Measurements from ENCODE around the gene CATSPERB. TPM values are rescaled to one million over a fixed set of nuclear protein-coding genes. Genes with fewer than 3 reads are reported as not detected.
"Not testable (repeated sequence)": the region's sequence is repeated elsewhere in the genome, so short reads cannot be mapped to it uniquely, and the experiment has no call there.

CATSPERB gene
- total and polyA plus RNA-seq, 2 donors: 0.30 to 3.6 TPM

- Histone ChIP-seq H3K4me3 (ENCODE audit: low read depth, low read length) (no peak overlapping the region), H3K27ac (ENCODE audit: low read depth) (no peak overlapping the region), H3K36me3 (ENCODE audit: insufficient read depth) (no peaks in the 10 kb centered on the region), H3K4me1 (ENCODE audit: insufficient read depth) (no peaks in the 10 kb centered on the region)
- DNase-seq (ENCODE audit: extremely low spot score): no peak
Observed at GRCh38 chr14:91573528-91573893, 158.4 kb downstream of the CATSPERB start.

- H3K4me3 ChIP-seq (ENCODE audit: low read depth, low read length): no peak overlapping the region
- DNase-seq (ENCODE audit: extremely low spot score): no peak
- 28% methylated on average over 1 of the region's 1 CpG for WGBS
- no peak overlapping the region for H3K27ac ChIP-seq (ENCODE audit: low read depth)
- no peaks in the 10 kb centered on the region for H3K36me3 ChIP-seq (ENCODE audit: insufficient read depth)
- H3K4me1 ChIP-seq (ENCODE audit: insufficient read depth): no peaks in the 10 kb centered on the region
Observed at GRCh38 chr14:91570021-91570420, 161.9 kb downstream of the CATSPERB start.

- Histone ChIP-seq H3K4me1 (ENCODE audit: insufficient read depth) (no peaks in the 10 kb centered on the region), H3K27ac (ENCODE audit: low read depth) (no peak overlapping the region), H3K4me3 (ENCODE audit: low read depth, low read length) (no peak overlapping the region), H3K36me3 (ENCODE audit: insufficient read depth) (no peaks in the 10 kb centered on the region)
- DNase-seq (ENCODE audit: extremely low spot score): no peak
Observed at GRCh38 chr14:91569301-91569700, 162.6 kb downstream of the CATSPERB start.

GRCh38 chr14:91568626-91569025, 163.3 kb downstream of the CATSPERB start:
- no peaks in the 10 kb centered on the region for H3K36me3 ChIP-seq (ENCODE audit: insufficient read depth)
- 85% methylated on average over 4 of the region's 4 CpGs for WGBS
- H3K4me1 ChIP-seq (ENCODE audit: insufficient read depth): no peaks in the 10 kb centered on the region
- no peak for DNase-seq (ENCODE audit: extremely low spot score)
- no peak overlapping the region for H3K4me3 ChIP-seq (ENCODE audit: low read depth, low read length)
- no peak overlapping the region for H3K27ac ChIP-seq (ENCODE audit: low read depth)

- not testable (repeated sequence) for DNase-seq (ENCODE audit: extremely low spot score); H3K4me3 ChIP-seq (ENCODE audit: low read depth, low read length); H3K27ac ChIP-seq (ENCODE audit: low read depth); H3K4me1 ChIP-seq (ENCODE audit: insufficient read depth); H3K36me3 ChIP-seq (ENCODE audit: insufficient read depth)
- WGBS: 75% methylated on average over 4 of the region's 4 CpGs
Observed at GRCh38 chr14:91567827-91568226, 164.1 kb downstream of the CATSPERB start.

- no peak overlapping the region for H3K27ac ChIP-seq (ENCODE audit: low read depth)
- 73% methylated on average over 2 of the region's 2 CpGs for WGBS
- DNase-seq (ENCODE audit: extremely low spot score): no peak
Observed at GRCh38 chr14:91555531-91555930, 176.4 kb downstream of the CATSPERB start.

GRCh38 chr14:91554535-91555332, 177.2 kb downstream of the CATSPERB start:
- H3K27ac ChIP-seq (ENCODE audit: low read depth): no peak overlapping the region
- DNase-seq (ENCODE audit: extremely low spot score): no peak
- H3K4me1 ChIP-seq (ENCODE audit: insufficient read depth): no peaks in the 10 kb centered on the region
- WGBS: 73% methylated on average over 11 of the region's 11 CpGs
- no peak overlapping the region for H3K4me3 ChIP-seq (ENCODE audit: low read depth, low read length)
- no peaks in the 10 kb centered on the region for H3K36me3 ChIP-seq (ENCODE audit: insufficient read depth)

More at GRCh38 chr14:91555531-91555930, 176.4 kb downstream of the CATSPERB start:
- no peak overlapping the region for H3K4me3 ChIP-seq (ENCODE audit: low read depth, low read length)
- no peaks in the 10 kb centered on the region for H3K36me3 ChIP-seq (ENCODE audit: insufficient read depth)
- H3K4me1 ChIP-seq (ENCODE audit: insufficient read depth): no peaks in the 10 kb centered on the region

- Histone ChIP-seq H3K27ac (ENCODE audit: low read depth) (no peak overlapping the region), H3K36me3 (ENCODE audit: insufficient read depth) (no peaks in the 10 kb centered on the region), H3K4me1 (ENCODE audit: insufficient read depth) (no peaks in the 10 kb centered on the region), H3K4me3 (ENCODE audit: low read depth, low read length) (no peak overlapping the region)
- WGBS: 89% methylated on average over 3 of the region's 3 CpGs
- no peak for DNase-seq (ENCODE audit: extremely low spot score)
Observed at GRCh38 chr14:91548108-91548507, 183.8 kb downstream of the CATSPERB start.

- Histone ChIP-seq H3K4me1 (ENCODE audit: insufficient read depth) (no peaks in the 10 kb centered on the region), H3K4me3 (ENCODE audit: low read depth, low read length) (no peak overlapping the region), H3K27ac (ENCODE audit: low read depth) (no peak overlapping the region), H3K36me3 (ENCODE audit: insufficient read depth) (no peaks in the 10 kb centered on the region)
- 69% methylated on average over 5 of the region's 5 CpGs for WGBS
- DNase-seq (ENCODE audit: extremely low spot score): no peak
Observed at GRCh38 chr14:91545946-91546716, 185.8 kb downstream of the CATSPERB start.

GRCh38 chr14:91545204-91545603, 186.7 kb downstream of the CATSPERB start:
- no peak for DNase-seq (ENCODE audit: extremely low spot score)

GRCh38 chr14:91536327-91536726, 195.6 kb downstream of the CATSPERB start:
- no peak for DNase-seq (ENCODE audit: extremely low spot score)
- H3K4me3 ChIP-seq (ENCODE audit: low read depth, low read length): no peak overlapping the region
- no peak overlapping the region for H3K27ac ChIP-seq (ENCODE audit: low read depth)
- no peaks in the 10 kb centered on the region for H3K36me3 ChIP-seq (ENCODE audit: insufficient read depth)
- H3K4me1 ChIP-seq (ENCODE audit: insufficient read depth): no peaks in the 10 kb centered on the region
- WGBS: 97% methylated on average over 3 of the region's 3 CpGs

More at GRCh38 chr14:91545204-91545603, 186.7 kb downstream of the CATSPERB start:
- Histone ChIP-seq H3K36me3 (ENCODE audit: insufficient read depth) (no peaks in the 10 kb centered on the region), H3K27ac (ENCODE audit: low read depth) (no peak overlapping the region), H3K4me1 (ENCODE audit: insufficient read depth) (no peaks in the 10 kb centered on the region), H3K4me3 (ENCODE audit: low read depth, low read length) (no peak overlapping the region)

- not testable (repeated sequence) for H3K27ac ChIP-seq (ENCODE audit: low read depth); H3K4me3 ChIP-seq (ENCODE audit: low read depth, low read length); H3K36me3 ChIP-seq (ENCODE audit: insufficient read depth); DNase-seq (ENCODE audit: extremely low spot score); H3K4me1 ChIP-seq (ENCODE audit: insufficient read depth)
- WGBS: 77% methylated on average over 5 of the region's 5 CpGs
Observed at GRCh38 chr14:91534059-91534458, 197.8 kb downstream of the CATSPERB start.

- H3K27ac ChIP-seq (ENCODE audit: low read depth): no peak overlapping the region
- WGBS: 39% methylated on average over 3 of the region's 3 CpGs
- H3K36me3 ChIP-seq (ENCODE audit: insufficient read depth): no peaks in the 10 kb centered on the region
- no peak for DNase-seq (ENCODE audit: extremely low spot score)
- no peak overlapping the region for H3K4me3 ChIP-seq (ENCODE audit: low read depth, low read length)
- H3K4me1 ChIP-seq (ENCODE audit: insufficient read depth): no peaks in the 10 kb centered on the region
Observed at GRCh38 chr14:91533623-91534022, 198.3 kb downstream of the CATSPERB start.
